ENCODE data around the gene RACK1.

- TF ChIP-seq CTCF (IDR thresholded peaks at IDR 0.05) (no peak), PHF8 (IDR thresholded peaks at IDR 0.05; ENCODE audit: borderline replicate concordance, low read depth) (no peak), RCOR1 (IDR thresholded peaks at IDR 0.05; ENCODE audit: low read depth, low read length) (no peak), SMC3 (IDR thresholded peaks at IDR 0.05) (no peak), FOXS1 (CRISPR knock-in tag; IDR thresholded peaks at IDR 0.05) (no peak), MAFK (IDR thresholded peaks at IDR 0.05; ENCODE audit: partially characterized antibody) (no peak), E2F6 (IDR thresholded peaks at IDR 0.05; ENCODE audit: borderline replicate concordance, low read depth) (peak; percentile 17; the same call in 1 of the 2 replicates), POLR2A (IDR thresholded peaks at IDR 0.05; ENCODE audit: low read length) (no peak; the same call in 1 of the 2 replicates), HDAC2 (IDR thresholded peaks at IDR 0.05) (no peak), ELK1 (IDR thresholded peaks at IDR 0.05; ENCODE audit: low read depth, low read length) (no peak), FOSB (CRISPR knock-in tag; IDR thresholded peaks at IDR 0.05) (no peak), HEYL (CRISPR knock-in tag; IDR thresholded peaks at IDR 0.05) (no peak)
Measured at GRCh38 chr5:181204113-181204825, 39.4 kb downstream of the RACK1 start.

Measured in A549 (cell line).